ENCODE data around the gene PI3.

PI3 gene

GRCh38 chr20:45189067-45189609 lies 14.4 kb downstream of the PI3 start:
- no peak for DNase-seq

GRCh38 chr20:45189861-45190260 lies 15.2 kb downstream of the PI3 start:
- no peak for DNase-seq

DNA sequence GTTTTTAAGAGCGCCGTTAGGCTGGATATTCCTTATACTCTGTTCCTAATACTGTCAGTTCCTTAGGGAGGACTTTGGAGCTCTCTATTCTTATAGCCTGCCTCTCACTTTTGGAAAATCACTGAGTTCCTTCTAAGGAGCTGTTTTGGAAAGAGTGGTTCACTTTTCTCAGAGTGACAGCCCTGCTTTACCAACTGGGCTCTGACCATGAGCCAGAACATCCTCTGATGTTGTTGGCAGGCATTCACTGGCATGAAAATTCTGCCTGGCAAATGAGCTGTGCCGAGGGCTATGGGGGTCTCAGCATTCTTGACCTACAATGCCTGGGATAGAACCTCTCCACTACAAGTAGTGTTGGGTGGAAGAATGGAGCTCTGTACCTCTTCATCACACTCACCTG lies 17.2 kb downstream of the PI3 start:
- no peak for DNase-seq

- no peak for DNase-seq
Observed at GRCh38 chr20:45193331-45193730, 18.6 kb downstream of the PI3 start.

DNA sequence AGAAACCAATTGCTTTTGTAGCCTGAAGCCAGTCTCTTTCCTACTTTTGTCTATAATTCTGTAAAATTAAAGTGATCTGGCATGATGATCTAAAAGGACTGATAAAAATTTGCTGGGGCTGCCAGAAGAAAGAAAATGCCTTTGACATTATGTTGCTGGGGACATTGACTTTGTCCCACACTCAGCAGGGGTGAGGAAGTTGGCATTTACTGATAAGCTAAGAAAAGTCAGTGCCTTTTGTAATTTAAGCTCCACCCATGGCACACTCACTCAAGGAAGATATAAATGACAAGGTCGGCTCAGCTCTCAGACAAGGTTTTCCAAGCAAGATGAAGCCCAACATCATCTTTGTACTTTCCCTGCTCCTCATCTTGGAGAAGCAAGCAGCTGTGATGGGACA lies 32.0 kb downstream of the PI3 start, which contains the start of gene SEMG1:
SEMG1 (plus strand) TSS at position 309 of the 400 bp plus-strand sequence; CDS start at position 330, 21 bp downstream.
- DNase-seq: no peak

- no peak for DNase-seq
Observed at GRCh38 chr20:45209924-45210323, 35.2 kb downstream of the PI3 start.

GRCh38 chr20:45211569-45212474 lies 37.1 kb downstream of the PI3 start:
- no peak for DNase-seq

- DNase-seq: no peak
Observed at GRCh38 chr20:45212836-45213235, 38.1 kb downstream of the PI3 start.

- no peak for DNase-seq
Observed at GRCh38 chr20:45218124-45218523, 43.4 kb downstream of the PI3 start.

DNA sequence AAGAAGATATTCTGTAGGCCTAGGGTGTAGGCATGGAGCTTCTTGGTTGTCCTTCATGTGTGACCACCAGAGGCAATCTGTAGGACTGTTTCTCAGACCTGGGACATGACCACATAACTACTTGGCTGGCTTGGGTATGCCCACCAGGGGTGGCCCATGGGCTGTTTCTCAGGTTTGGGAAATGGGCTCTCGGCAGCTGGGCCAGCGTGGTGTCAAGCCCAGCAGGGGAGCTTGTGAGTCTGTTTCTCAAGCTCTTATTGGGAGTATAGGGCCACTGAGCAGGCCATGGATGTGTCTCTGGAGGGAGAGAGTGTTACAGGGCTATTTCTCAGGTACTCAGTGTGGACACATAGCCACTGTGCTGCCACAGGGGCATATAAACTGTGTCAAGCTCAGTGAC lies 43.9 kb downstream of the PI3 start:
- DNase-seq: no peak

DNA sequence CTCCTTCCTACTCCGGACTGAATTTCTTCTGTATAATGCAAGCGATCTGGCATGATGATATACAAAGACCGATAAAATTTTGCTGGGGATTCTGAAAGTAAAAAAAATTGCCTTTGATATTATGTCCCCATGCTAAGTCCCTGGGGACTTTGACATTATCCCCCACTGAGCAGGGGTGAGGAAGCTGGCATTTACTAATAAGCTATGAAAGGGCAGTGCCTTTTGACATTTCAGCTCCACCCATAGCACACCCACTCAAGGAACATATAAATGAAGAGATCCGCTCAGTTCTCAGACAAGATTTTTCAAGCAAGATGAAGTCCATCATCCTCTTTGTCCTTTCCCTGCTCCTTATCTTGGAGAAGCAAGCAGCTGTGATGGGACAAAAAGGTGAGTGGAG lies 46.4 kb downstream of the PI3 start, which contains the start of gene SEMG2:
SEMG2 (plus strand) TSS at position 298 of the 400 bp plus-strand sequence; CDS start at position 315, 17 bp downstream.
- DNase-seq: no peak

- DNase-seq: no peak
Observed at GRCh38 chr20:45223136-45223535, 48.4 kb downstream of the PI3 start.
